Femur (tissue), 1 donor: ENCODE results near the gene CHI3L2.

Source experiments
- DNase-seq: peaks from one replicate; pipeline ENCODE4 v3.0.0-alpha.2; 2017

Gene CHI3L2

GRCh38 chr1:111221633-111222291 is 5.8 kb upstream of the CHI3L2 start:
- DNase-seq, result peak; percentile 42

- DNase-seq, result peak; percentile 71
Measured at GRCh38 chr1:111222308-111223125, 5.0 kb upstream of the CHI3L2 start.

- DNase-seq, result no peak
Measured at GRCh38 chr1:111223126-111223685, 4.3 kb upstream of the CHI3L2 start.

- no peak for DNase-seq
Measured at GRCh38 chr1:111225091-111225490, 2.4 kb upstream of the CHI3L2 start.

- no peak for DNase-seq
Measured at GRCh38 chr1:111225717-111226400, 1.7 kb upstream of the CHI3L2 start.

- DNase-seq, result peak; percentile 42
Measured at GRCh38 chr1:111227851-111228747, 586 bp downstream of the CHI3L2 start.

GRCh38 chr1:111228748-111229126 is 1.2 kb downstream of the CHI3L2 start:
- DNase-seq, result no peak

- no peak for DNase-seq
Measured at GRCh38 chr1:111232134-111232533, 4.6 kb downstream of the CHI3L2 start.

GRCh38 chr1:111234258-111234657 is 6.7 kb downstream of the CHI3L2 start:
- no peak for DNase-seq

- DNase-seq, result no peak
Measured at GRCh38 chr1:111234866-111235265, 7.4 kb downstream of the CHI3L2 start.

GRCh38 chr1:111236379-111236778 is 8.9 kb downstream of the CHI3L2 start:
- no peak for DNase-seq

GRCh38 chr1:111236806-111237205 is 9.3 kb downstream of the CHI3L2 start:
- DNase-seq, result no peak

GRCh38 chr1:111238056-111238795 is 10.7 kb downstream of the CHI3L2 start:
- no peak for DNase-seq

GRCh38 chr1:111241797-111242196 is 14.3 kb downstream of the CHI3L2 start:
- no peak for DNase-seq

- DNase-seq, result no peak
Measured at GRCh38 chr1:111242805-111243523, 15.5 kb downstream of the CHI3L2 start.

GRCh38 chr1:111247125-111247838 is 19.8 kb downstream of the CHI3L2 start:
- no peak for DNase-seq

- DNase-seq, result no peak
Measured at GRCh38 chr1:111249960-111250359, 22.4 kb downstream of the CHI3L2 start.

GRCh38 chr1:111251570-111251969 is 24.1 kb downstream of the CHI3L2 start:
- DNase-seq, result no peak

- no peak for DNase-seq
Measured at GRCh38 chr1:111252786-111253185, 25.3 kb downstream of the CHI3L2 start.

- no peak for DNase-seq
Measured at GRCh38 chr1:111253876-111254275, 26.4 kb downstream of the CHI3L2 start.
